ENCODE results near the gene TST. TPM values are rescaled to one million over a fixed set of nuclear protein-coding genes. Genes with fewer than 3 reads are reported as not detected.

The TST gene
- total RNA-seq, 3 donors from 2014 or later (not counting 1 experiment from before 2014, with no cell fraction given), result 3.1 to 4.9 (median 4.3) TPM

GRCh38 chr22:36977947-36978660 is 41.1 kb downstream of the TST start:
- Histone ChIP-seq H3K9me3 (ENCODE audit: control insufficient read depth, insufficient read depth, low read length) (no peaks in the 10 kb centered on the region), H3K4me3 (ENCODE audit: low read length) (peak overlapping the region; percentile 65), H3K4me1 (ENCODE audit: control insufficient read depth, insufficient read depth, low read length) (peaks cover 11% of the 10 kb centered on the region), H3K27me3 (ENCODE audit: control insufficient read depth, insufficient read depth, low read length) (no peaks in the 10 kb centered on the region), H3K27ac (ENCODE audit: low read length) (peak overlapping the region; percentile 61), H3K36me3 (ENCODE audit: control insufficient read depth, insufficient read depth, low read length) (no peaks in the 10 kb centered on the region)
- DNase-seq (peak; percentile 86 to 96), ATAC-seq (peak; percentile 96 to 98 (median 98))
- Mint-ChIP-seq H3K4me1 (peaks cover 13 to 14% of the 10 kb centered on the region in 2 donors), H3K9me3 (no peaks in the 10 kb centered on the region), H3K36me3 (no peaks in the 10 kb centered on the region), H3K4me3 (peak overlapping the region; percentile 99), H3K27ac (peak overlapping the region; percentile 89 to 95), H3K27me3 (ENCODE audit: low read depth in 2 of 2) (peaks cover 9 to 10% of the 10 kb centered on the region in 2 donors)
- intact Hi-C loops (cut with micrococcal nuclease), result loop anchor here (1.0 kb wide), 3 partner anchors 122 to 221 kb away; no protein-coding TSS in a partner anchor
- TF ChIP-seq, protein P1, sequence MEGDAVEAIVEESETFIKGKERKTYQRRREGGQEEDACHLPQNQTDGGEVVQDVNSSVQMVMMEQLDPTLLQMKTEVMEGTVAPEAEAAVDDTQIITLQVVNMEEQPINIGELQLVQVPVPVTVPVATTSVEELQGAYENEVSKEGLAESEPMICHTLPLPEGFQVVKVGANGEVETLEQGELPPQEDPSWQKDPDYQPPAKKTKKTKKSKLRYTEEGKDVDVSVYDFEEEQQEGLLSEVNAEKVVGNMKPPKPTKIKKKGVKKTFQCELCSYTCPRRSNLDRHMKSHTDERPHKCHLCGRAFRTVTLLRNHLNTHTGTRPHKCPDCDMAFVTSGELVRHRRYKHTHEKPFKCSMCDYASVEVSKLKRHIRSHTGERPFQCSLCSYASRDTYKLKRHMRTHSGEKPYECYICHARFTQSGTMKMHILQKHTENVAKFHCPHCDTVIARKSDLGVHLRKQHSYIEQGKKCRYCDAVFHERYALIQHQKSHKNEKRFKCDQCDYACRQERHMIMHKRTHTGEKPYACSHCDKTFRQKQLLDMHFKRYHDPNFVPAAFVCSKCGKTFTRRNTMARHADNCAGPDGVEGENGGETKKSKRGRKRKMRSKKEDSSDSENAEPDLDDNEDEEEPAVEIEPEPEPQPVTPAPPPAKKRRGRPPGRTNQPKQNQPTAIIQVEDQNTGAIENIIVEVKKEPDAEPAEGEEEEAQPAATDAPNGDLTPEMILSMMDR (IDR thresholded peaks at IDR 0.05), result peak; percentile 86
- WGBS (ENCODE audit: insufficient coverage), result 18% methylated on average over 15 of the region's 18 CpGs

DNA sequence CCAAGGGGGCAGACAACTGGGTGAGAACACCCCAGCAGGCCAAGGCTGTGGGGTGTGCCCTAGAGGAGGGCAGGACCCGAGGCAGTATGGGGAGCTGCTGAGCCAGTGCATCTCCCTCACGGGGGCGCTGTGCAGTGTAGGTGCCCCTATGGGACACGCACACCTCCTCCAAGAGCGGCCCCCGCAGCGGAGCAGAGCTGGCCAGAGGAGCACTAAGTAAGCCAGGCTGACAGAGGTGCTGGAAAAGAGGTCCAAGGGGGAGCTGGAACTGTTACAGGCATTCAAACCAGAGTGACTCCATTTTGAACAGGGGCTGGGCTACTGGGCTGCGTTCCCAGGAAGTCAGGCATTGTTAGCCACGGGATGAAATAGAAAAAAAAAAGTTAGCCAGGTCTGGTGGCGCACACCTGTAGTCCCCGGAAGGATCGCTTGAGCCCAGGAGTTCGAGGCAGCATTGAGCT is 41.8 kb downstream of the TST start:
- H3K9me3 Mint-ChIP-seq, result no peaks in the 10 kb centered on the region
- H3K4me1 ChIP-seq (ENCODE audit: control insufficient read depth, insufficient read depth, low read length), result peaks cover 11% of the 10 kb centered on the region
- H3K4me3 ChIP-seq (ENCODE audit: low read length), result peak overlapping the region; percentile 65
- DNase-seq (peak; percentile 64 to 89), ATAC-seq (peak; percentile 77 to 90 (median 83))
- intact Hi-C loops (cut with micrococcal nuclease), result no loop called here
- H3K27ac Mint-ChIP-seq, result peak overlapping the region; percentile 89 to 95
- H3K36me3 Mint-ChIP-seq, result no peaks in the 10 kb centered on the region
- H3K4me3 Mint-ChIP-seq, result peak overlapping the region; percentile 99
- H3K4me1 Mint-ChIP-seq, result peaks cover 13 to 14% of the 10 kb centered on the region in 2 donors
- no peaks in the 10 kb centered on the region for H3K36me3 ChIP-seq (ENCODE audit: control insufficient read depth, insufficient read depth, low read length)
- peak overlapping the region; percentile 61 for H3K27ac ChIP-seq (ENCODE audit: low read length)
- H3K27me3 Mint-ChIP-seq (ENCODE audit: low read depth in 2 of 2), result peaks cover 4 to 6% of the 10 kb centered on the region in 2 donors
- H3K9me3 ChIP-seq (ENCODE audit: control insufficient read depth, insufficient read depth, low read length), result no peaks in the 10 kb centered on the region
- 25% methylated on average over 13 of the region's 13 CpGs for WGBS (ENCODE audit: insufficient coverage)
- TF ChIP-seq, protein P1 (IDR thresholded peaks at IDR 0.05), result no peak
- H3K27me3 ChIP-seq (ENCODE audit: control insufficient read depth, insufficient read depth, low read length), result no peaks in the 10 kb centered on the region

DNA sequence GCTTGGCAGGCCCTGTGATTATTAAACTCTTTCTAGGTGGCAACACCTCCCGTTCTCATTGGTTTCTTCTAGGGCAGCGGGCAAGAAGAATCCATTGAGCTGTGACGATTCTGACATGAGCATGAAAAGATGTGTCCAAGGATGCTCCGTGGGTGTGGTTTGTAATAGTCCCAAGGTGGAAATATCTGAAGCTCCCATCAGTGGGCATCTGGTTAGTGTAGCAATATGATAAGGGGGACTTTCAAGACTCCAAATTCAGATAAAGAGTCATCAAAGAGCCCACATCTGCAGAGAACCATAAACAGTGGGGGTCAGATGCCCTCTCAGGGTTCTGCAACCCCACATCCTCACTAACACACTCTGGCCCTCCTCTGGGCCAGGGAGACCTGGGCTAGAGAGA is 42.6 kb downstream of the TST start:
- TF ChIP-seq, protein P1 (IDR thresholded peaks at IDR 0.05), result no peak
- Mint-ChIP-seq H3K9me3 (no peaks in the 10 kb centered on the region), H3K4me1 (peaks cover 13 to 14% of the 10 kb centered on the region in 2 donors), H3K4me3 (peak overlapping the region; percentile 13), H3K36me3 (no peaks in the 10 kb centered on the region), H3K27me3 (ENCODE audit: low read depth in 2 of 2) (no peaks in the 10 kb centered on the region), H3K27ac (peak overlapping the region; percentile 89 to 95)
- no peaks in the 10 kb centered on the region for H3K9me3 ChIP-seq (ENCODE audit: control insufficient read depth, insufficient read depth, low read length)
- 100% methylated on average over 4 of the region's 4 CpGs for WGBS (ENCODE audit: insufficient coverage)
- no peaks in the 10 kb centered on the region for H3K36me3 ChIP-seq (ENCODE audit: control insufficient read depth, insufficient read depth, low read length)
- DNase-seq (no peak), ATAC-seq (no peak)
- intact Hi-C loops (cut with micrococcal nuclease), result no loop called here
- no peak overlapping the region for H3K27ac ChIP-seq (ENCODE audit: low read length)
- H3K4me3 ChIP-seq (ENCODE audit: low read length), result no peak overlapping the region
- no peaks in the 10 kb centered on the region for H3K27me3 ChIP-seq (ENCODE audit: control insufficient read depth, insufficient read depth, low read length)
- peaks cover 11% of the 10 kb centered on the region for H3K4me1 ChIP-seq (ENCODE audit: control insufficient read depth, insufficient read depth, low read length)
